ENCODE results near the gene ASPN. TPM values are rescaled to one million over a fixed set of nuclear protein-coding genes. Genes with fewer than 3 reads are reported as not detected.

ASPN gene
- total and polyA plus RNA-seq, 11 donors = 4.6 to 36.3 (median 17.3) TPM

GRCh38 chr9:92463984-92464383 lies 18.3 kb downstream of the ASPN start:
- ATAC-seq (peak; percentile 47 to 87 (median 75)), DNase-seq (no peak)
- no peak for TF ChIP-seq CTCF (IDR thresholded peaks at IDR 0.05)
- TF ChIP-seq POLR2A (IDR thresholded peaks at IDR 0.05) = no peak
- H3K9me3 ChIP-seq = no peaks in the 10 kb centered on the region
- no peaks in the 10 kb centered on the region for H3K27me3 ChIP-seq
- intact Hi-C loops (cut with DNase I) = loop anchor here in 1 of 10 donors (10.0 kb wide), 1 partner anchor 171 kb away; no protein-coding TSS in a partner anchor
- H3K4me1 ChIP-seq = peaks cover 0 to 16% (median 8%) of the 10 kb centered on the region in 12 donors
- 48 to 56% (median 50%) methylated on average over 3 of the region's 3 CpGs for WGBS, 4 donors
- no peak overlapping the region for H3K4me3 ChIP-seq
- peaks cover 0 to 93% (median 0%) of the 10 kb centered on the region in 9 donors for H3K36me3 ChIP-seq
- peak overlapping the region in 7 of 12 donors; percentile 25 to 71 (median 49) for H3K27ac ChIP-seq

GRCh38 chr9:92463387-92463786 lies 18.9 kb downstream of the ASPN start:
- no peak for DNase-seq
- H3K27me3 ChIP-seq = no peaks in the 10 kb centered on the region
- peaks cover 0 to 16% (median 8%) of the 10 kb centered on the region in 12 donors for H3K4me1 ChIP-seq
- H3K4me3 ChIP-seq = no peak overlapping the region
- no peaks in the 10 kb centered on the region for H3K9me3 ChIP-seq
- TF ChIP-seq CTCF (IDR thresholded peaks at IDR 0.05) (no peak), POLR2A (IDR thresholded peaks at IDR 0.05) (no peak)
- intact Hi-C loops (cut with DNase I) = loop anchor here in 1 of 10 donors (10.0 kb wide), 1 partner anchor 171 kb away; no protein-coding TSS in a partner anchor
- ATAC-seq = no peak
- H3K36me3 ChIP-seq = peaks cover 0 to 93% (median 0%) of the 10 kb centered on the region in 9 donors
- peak overlapping the region in 4 of 12 donors; percentile 29 to 71 (median 50) for H3K27ac ChIP-seq

- Histone ChIP-seq H3K27me3 (no peaks in the 10 kb centered on the region), H3K27ac (no peak overlapping the region), H3K4me3 (no peak overlapping the region), H3K9me3 (no peaks in the 10 kb centered on the region), H3K4me1 (no peaks in the 10 kb centered on the region), H3K36me3 (peaks cover 0 to 58% (median 0%) of the 10 kb centered on the region in 9 donors)
- DNase-seq = no peak
- TF ChIP-seq CTCF (IDR thresholded peaks at IDR 0.05) (no peak), POLR2A (IDR thresholded peaks at IDR 0.05) (no peak)
- intact Hi-C loops (cut with DNase I) = no loop called here
- 95 to 99% (median 96%) methylated on average over 4 of the region's 4 CpGs for WGBS, 4 donors
- ATAC-seq = no peak
These were observed 24.7 kb downstream of the ASPN start for GRCh38 chr9:92457576-92457975.

GRCh38 chr9:92455217-92455616 lies 27.1 kb downstream of the ASPN start:
- H3K4me3 ChIP-seq = no peak overlapping the region
- no peaks in the 10 kb centered on the region for H3K4me1 ChIP-seq
- intact Hi-C loops (cut with DNase I) = no loop called here
- ATAC-seq (no peak), DNase-seq (no peak)
- H3K27me3 ChIP-seq = no peaks in the 10 kb centered on the region
- no peaks in the 10 kb centered on the region for H3K9me3 ChIP-seq
- H3K27ac ChIP-seq = no peak overlapping the region
- 84 to 90% (median 86%) methylated on average over 3 of the region's 3 CpGs for WGBS, 4 donors
- H3K36me3 ChIP-seq = peaks cover 0 to 35% (median 0%) of the 10 kb centered on the region in 9 donors
- peak in 2 of 12 donors; percentile 5 to 6 for TF ChIP-seq CTCF (IDR thresholded peaks at IDR 0.05)
- no peak for TF ChIP-seq POLR2A (IDR thresholded peaks at IDR 0.05)
